ENCODE data around the gene JMJD6.

- TF ChIP-seq, protein P1, sequence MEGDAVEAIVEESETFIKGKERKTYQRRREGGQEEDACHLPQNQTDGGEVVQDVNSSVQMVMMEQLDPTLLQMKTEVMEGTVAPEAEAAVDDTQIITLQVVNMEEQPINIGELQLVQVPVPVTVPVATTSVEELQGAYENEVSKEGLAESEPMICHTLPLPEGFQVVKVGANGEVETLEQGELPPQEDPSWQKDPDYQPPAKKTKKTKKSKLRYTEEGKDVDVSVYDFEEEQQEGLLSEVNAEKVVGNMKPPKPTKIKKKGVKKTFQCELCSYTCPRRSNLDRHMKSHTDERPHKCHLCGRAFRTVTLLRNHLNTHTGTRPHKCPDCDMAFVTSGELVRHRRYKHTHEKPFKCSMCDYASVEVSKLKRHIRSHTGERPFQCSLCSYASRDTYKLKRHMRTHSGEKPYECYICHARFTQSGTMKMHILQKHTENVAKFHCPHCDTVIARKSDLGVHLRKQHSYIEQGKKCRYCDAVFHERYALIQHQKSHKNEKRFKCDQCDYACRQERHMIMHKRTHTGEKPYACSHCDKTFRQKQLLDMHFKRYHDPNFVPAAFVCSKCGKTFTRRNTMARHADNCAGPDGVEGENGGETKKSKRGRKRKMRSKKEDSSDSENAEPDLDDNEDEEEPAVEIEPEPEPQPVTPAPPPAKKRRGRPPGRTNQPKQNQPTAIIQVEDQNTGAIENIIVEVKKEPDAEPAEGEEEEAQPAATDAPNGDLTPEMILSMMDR (IDR thresholded peaks at IDR 0.05 in 4 of 5, conservative IDR thresholded peaks at IDR 0.05 in 1 of 5): no peak
- no peak for TF ChIP-seq POLR2A (IDR thresholded peaks at IDR 0.05)
Observed at GRCh38 chr17:76722279-76722678, 4.1 kb downstream of the JMJD6 start.
